GM18520 (cell line): ENCODE results near the gene ZDHHC24.

ENCODE experiments used
- ATAC-seq: cut with Tn5 transposase; IDR thresholded peaks from one replicate; pipeline ENCODE4 v1.9.1; 2021; ENCODE audit not compliant: unreplicated experiment

Gene ZDHHC24

DNA sequence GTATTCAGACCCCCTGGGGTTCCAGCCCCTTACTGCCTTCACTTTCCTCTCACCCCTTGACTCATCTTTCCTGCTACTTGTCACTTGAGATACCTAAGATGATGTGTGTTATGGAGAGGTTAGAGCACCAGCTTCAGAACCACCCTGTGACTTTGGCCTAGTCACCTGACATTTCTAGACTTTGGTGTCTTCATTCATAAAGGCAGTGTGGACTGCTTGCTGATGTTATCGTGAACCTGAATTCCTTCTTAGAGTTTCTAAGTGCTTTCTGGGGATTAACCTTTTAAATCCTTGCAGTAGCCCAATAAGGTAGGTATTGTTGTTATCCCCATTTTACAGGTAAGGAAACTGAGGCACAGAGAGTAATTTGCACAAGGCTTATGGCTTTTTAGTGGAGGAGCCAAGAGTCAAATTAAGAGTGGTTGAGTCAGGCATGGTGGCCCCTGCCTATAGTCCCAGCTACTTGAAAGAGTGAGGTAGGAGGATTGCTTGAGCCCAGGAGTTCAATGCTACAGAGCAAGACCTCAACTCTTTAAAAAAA, 40.5 kb downstream of the ZDHHC24 start:
- ATAC-seq, result no peak

DNA sequence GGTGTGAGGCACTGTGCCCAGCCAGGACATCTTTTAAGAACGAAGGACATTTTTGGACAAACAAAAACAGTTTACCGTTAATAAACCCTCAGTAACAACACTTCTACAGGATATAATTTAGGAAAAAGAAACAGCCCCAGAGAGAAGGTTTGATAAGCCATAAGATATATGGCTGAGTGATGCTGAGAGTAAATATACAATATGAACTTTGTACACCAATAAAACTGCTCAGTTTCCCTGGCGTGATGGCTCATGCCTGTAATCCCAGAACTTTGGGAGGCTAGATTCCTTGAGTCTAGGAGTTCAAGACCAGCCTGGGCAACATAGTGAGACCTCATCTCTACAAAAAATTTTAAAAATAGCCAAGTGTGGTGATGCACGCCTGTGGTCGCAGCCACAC, 47.3 kb downstream of the ZDHHC24 start:
- ATAC-seq, result no peak

- ATAC-seq, result no peak
Measured at GRCh38 chr11:66497206-66497605, 48.6 kb downstream of the ZDHHC24 start.

- ATAC-seq, result no peak
Measured at GRCh38 chr11:66495401-66495854, 50.4 kb downstream of the ZDHHC24 start.

DNA sequence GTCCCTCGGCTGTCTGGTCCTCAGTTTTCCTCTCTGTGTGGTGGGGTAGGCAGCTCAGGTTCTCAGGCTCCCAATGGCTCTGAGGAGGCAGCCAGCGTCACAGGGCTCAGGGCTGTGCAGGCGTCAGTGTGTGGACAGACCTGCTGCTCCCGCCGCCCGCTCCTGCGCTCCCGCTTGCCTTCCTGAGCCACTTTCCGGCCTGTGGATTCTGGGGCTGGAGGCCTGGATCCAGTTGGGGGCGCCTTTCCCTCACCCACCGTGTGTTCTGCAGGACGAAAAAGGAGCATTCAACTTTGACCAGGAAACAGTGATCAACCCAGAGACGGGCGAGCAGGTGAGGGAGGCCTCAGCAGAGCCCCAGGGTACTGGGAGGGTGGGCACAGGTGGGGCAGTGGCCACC, 50.9 kb downstream of the ZDHHC24 start:
- ATAC-seq, result no peak

DNA sequence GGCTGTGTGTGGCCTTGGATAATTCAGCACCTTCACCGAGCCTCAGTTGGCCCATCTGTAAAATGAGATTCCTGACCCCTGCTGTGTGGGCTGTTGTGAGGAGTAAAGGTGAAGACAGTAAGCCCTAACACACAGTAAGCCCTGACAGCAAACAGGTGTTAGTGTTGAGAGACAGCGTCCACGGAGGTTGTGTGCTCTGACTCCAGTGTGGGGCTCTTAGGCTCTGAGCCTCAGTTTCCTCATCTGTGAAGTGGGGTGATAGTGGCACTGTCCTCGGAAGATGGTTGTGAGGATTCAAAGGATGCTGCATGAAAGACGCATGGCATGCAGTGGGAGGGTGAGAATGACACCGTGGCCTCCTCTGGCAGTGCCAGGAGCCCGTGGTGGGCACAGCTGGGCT, 51.4 kb downstream of the ZDHHC24 start:
- ATAC-seq, result no peak

- no peak for ATAC-seq
Measured at GRCh38 chr11:66493130-66493529, 52.7 kb downstream of the ZDHHC24 start.

DNA sequence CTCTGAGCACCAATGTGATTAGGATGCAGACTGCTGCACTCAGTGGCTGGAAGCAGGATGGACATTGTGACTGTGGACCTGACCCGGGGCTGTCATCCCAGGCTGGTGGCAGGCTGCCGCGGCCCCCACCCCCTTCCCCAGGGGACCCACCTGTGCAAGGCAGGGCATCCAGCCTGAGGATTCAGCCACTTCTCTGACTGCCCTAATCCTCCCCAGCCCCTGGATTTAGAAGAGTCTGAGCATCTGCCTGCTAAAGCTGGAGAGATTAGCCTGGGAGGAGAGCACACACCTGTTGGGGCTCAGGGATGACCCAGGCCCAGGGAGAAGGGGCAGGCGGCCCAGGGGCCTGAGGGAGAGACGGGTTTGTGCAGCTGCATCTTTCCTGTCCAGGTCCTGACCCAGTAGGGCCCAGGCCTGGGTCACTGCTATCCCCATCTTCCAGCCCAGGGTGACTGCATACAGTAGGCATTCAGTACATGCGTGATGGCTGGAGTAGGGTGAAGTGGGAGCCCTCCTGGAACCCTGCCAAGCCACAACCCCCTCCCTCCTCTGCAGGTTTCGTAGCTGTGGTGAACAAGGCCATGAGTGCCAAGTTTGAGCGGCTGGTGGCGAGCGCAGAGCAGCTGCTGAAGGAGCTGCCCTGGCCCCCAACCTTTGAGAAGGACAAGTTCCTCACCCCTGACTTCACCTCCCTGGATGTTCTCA, 53.5 kb downstream of the ZDHHC24 start:
- no peak for ATAC-seq

DNA sequence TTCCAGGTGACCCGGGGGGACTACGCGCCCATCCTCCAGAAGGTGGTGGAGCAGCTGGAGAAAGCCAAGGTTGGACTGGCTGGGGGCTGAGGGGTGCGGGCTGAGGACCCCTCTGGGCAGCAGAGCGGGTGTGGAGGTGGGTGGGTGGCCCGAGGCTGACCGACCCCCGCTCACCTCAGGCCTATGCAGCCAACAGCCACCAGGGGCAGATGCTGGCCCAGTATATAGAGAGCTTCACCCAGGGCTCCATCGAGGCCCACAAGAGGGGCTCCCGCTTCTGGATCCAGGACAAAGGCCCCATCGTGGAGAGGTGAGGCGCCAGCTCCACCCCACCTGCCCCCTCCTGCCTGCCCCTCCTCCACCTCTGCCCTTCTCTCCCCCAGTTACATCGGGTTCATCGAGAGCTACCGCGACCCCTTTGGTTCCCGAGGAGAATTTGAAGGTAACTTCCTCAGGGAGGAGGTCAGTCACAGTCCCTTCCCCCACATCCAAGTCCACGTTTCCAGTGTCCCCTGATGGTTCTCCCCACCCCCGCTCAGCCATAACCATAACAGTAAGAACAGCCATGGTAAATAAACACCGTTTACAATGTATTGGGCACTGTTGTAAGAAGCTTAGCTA, 54.4 kb downstream of the ZDHHC24 start:
- ATAC-seq, result no peak

GRCh38 chr11:66489636-66490035, 56.2 kb downstream of the ZDHHC24 start:
- ATAC-seq, result no peak

- ATAC-seq, result no peak
Measured at GRCh38 chr11:66488957-66489356, 56.9 kb downstream of the ZDHHC24 start.

GRCh38 chr11:66484806-66485380, 61.0 kb downstream of the ZDHHC24 start:
- no peak for ATAC-seq

DNA sequence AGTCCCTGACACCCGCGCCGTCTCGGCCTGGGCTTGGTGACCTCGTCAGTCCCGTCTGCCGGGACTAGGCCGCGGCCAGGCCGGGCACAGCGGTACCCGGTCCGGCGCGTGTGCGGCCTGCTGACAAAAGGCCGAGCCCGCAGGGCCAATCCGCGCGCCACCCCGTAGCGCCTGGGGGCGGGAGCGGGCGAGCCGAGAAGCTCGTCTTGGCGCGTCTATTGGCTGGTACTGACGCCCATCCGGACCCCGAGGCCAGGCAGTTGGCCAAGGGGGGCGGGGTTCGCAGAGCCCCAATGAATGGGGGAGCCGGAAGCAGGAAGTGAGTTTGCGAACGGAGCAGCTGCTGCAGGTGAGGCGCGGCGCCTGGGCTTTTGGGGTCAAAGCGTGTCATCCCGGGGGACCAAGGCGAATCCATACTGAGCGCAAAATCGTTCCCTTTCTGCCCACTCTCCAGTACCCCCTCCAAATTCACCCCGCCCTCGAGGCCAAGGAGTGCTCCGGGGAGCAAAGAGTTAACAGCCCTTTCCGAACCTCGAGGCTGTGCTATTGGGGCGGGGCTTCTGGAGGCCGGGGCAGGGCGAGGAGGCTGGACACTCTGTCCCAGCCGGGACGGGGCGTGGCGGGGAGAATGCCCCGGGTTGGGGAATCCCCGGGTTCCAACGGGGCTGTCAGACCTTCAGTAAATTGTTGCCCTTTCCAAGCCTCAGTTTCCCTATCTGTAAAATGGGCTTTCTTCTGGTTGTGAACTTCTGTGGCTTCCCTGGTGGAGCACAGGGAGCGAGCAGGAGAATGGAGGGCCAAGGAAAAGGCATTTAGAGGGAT, 65.5 kb downstream of the ZDHHC24 start, which contains the start of gene DPP3:
DPP3 (plus strand) TSS at position 318 of the 822 bp plus-strand sequence. CDS start 1,767 bp downstream, outside the sequence.
- peak; percentile 86 for ATAC-seq

DNA sequence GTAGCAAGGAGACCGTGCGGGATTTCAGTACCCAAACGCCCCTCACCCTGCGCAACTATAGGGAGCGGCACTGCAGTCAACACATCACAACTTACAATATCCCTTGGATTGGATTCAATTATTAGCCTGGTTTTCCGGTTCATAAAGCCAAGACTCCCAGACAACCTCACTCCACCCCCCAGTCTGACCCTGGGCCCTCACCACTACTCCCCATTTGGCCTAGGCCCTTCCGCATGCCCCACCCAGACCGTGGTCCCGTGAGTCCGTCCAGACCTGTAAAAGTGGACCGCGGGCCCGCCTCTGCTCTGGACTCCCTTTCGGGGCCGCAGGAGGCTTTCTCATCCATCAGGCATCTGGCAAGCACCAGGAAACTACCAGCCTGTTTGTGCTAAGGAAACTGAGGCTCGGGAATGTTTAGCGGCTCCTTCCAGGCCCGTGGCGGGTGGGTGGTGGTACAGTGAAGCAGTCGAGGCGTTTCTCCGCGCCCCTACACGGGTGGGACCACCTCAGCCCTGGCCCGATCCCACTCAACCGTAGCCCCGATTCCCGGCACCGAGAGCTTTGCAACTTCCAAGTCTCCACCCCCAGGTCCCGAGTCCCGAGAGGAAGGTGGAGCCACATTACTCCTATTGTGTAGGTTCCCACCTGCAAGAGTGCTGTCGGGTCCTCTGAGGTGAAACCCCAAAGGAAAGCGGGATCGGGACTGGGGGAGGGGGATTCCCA, 66.3 kb downstream of the ZDHHC24 start:
- ATAC-seq, result no peak

DNA sequence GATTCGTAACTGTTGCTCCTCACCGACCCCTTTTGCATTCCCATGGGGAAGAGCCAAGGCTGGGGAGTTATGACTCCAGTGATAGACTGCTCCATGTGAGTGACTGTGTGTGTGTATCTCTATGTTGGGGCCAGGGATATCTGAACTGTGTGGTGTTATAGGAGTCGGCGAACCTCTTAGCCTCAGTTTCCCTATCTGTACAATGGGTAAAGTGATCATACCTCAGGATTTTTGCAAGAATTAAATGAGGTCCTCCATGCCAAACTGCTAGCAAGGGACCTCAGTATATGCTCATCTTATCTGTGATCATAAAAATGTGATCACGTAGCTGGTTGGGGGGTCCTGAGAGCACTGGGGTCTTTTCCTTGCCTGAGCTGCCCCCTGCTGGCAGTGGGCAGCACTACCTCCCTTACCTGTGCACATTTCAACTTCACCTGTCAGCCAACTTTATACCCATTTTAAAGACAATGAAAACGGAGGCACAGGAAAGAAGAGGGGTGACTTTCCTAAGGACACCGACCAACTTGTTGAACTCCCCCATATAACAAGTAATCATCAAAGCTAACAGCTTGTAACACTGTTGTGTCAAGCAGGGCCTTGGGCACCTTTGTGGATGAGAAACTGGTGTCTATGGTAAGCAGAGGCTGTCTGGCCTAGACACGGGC, 67.0 kb downstream of the ZDHHC24 start:
- no peak for ATAC-seq

DNA sequence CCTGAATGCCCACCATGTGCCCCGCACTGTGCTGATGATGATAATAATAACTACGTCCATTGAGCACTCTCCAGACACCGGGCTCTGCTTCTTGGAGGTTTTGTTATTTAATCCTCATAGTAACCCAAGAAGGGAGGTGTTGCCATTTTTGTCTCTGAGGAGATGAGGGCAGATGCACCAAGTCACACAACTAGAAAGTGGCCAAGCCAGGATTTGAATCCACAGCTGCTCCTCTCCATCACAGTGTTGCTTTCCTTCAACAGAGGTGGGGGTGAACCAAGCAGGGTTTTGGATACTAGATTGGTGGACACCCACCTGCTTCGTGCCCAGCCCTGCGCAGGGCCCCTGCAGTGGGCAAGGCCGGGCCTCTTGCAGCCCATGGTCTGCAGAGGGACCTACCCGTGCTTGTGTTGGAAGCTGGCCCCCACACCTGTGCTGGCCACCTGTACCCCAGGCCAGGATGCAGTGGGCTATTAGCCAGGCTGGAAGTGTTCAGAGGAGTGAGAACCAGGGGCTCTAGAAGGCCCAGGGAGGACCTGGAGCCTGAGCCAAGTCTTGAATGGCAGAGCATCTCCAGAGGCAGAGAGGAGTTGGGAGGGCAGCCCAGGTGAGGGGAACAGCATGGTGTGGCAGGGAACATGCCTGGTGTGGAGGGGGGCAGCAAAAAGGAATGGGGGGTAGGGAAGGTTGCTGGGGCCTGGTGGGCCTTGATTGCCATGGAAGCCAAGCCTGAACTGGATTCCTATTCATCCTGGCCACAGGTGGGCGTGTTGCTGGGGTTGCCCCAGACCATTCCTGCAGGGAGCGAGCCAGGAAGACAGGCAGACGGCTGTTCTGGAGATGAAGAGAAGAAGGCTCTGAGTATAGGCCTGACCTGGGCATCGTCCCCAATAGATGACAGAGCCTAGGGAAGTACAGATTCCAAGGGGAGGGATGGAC, 68.3 kb downstream of the ZDHHC24 start:
- ATAC-seq, result no peak

GRCh38 chr11:66476841-66477251, 69.0 kb downstream of the ZDHHC24 start:
- ATAC-seq, result no peak

- ATAC-seq, result no peak
Measured at GRCh38 chr11:66476173-66476840, 69.5 kb downstream of the ZDHHC24 start.
